DND-41 (cell line): ENCODE data around the gene MYBBP1A.

Experiments
- CTCF ChIP-seq: IDR thresholded peaks from 2 replicates; pipeline ENCODE4 v1.5.1; 2012; ENCODE audit warnings: borderline replicate concordance, low read length, moderate library complexity, mild to moderate bottlenecking; ENCODE audit not compliant: poor library complexity, severe bottlenecking; ENCODE audit errors: extremely low read depth
- EZH2 ChIP-seq: IDR thresholded peaks from 3 replicates; pipeline ENCODE4 v1.6.1; 2012; ENCODE audit warnings: borderline replicate concordance, low read depth, mild to moderate bottlenecking, moderate library complexity, low read length, inconsistent platforms; ENCODE audit not compliant: severe bottlenecking

- TF ChIP-seq CTCF, result no peak
- no peak for TF ChIP-seq EZH2
Observed at GRCh38 chr17:4550534-4551039, 4.6 kb downstream of the MYBBP1A start.
